HG03520 (cell line): ENCODE measurements around the gene CCNL2.
"Not testable (repeated sequence)": the region's sequence is repeated elsewhere in the genome, so short reads cannot be mapped to it uniquely, and the experiment has no call there.

Source experiments
- ATAC-seq: cut with Tn5 transposase; IDR thresholded peaks from one replicate; pipeline ENCODE4 v1.9.1; 2021; ENCODE audit warnings: mild to moderate bottlenecking, moderate library complexity; ENCODE audit not compliant: unreplicated experiment

The CCNL2 gene

DNA sequence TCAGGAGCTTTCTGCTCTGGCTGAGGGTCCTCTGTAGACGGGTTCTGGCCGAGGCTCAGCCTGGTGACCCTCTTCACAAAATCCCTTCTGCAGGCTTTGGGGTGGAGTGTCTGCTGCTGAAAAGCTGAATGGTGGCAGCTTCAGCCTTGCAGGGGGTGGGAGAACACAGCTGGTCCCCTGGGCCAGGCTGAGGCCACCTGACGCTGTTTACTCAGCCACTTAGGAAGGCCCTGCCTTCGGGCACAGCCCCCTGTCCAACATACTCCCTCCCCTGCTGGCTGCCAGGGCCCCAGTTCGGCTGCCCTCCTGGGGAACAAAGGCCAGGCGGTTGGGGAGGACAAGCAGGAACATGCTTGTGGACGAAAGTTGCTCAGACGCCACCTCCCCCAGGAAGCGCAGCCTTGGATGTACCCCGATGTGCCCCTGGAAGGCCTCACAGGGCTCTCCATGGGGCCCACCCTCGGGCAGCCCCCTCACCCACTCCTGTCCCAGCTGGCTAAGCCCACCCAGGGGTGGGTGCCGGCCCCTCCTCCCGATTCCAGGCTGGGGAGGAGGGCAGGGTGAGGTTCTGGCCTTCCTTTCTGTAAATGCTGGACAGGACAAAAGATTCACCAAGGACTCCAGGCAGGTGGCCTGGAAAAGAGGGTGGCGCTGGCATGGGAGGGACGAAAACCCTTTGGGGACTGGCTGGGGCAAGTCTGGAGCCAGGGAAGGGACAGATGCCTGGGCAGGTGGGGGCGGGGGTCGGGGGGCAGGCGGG is 22.2 kb upstream of the CCNL2 start, which contains the start of gene ANKRD65:
Gene ANKRD65, minus strand, starts transcription at position 130 of the 760 bp plus-strand sequence. CDS start 271 bp downstream, outside the sequence.
- ATAC-seq = no peak

- no peak for ATAC-seq
Observed at GRCh38 chr1:1420654-1421141, 21.6 kb upstream of the CCNL2 start.

GRCh38 chr1:1419813-1420653 is 20.9 kb upstream of the CCNL2 start:
- no peak for ATAC-seq

DNA sequence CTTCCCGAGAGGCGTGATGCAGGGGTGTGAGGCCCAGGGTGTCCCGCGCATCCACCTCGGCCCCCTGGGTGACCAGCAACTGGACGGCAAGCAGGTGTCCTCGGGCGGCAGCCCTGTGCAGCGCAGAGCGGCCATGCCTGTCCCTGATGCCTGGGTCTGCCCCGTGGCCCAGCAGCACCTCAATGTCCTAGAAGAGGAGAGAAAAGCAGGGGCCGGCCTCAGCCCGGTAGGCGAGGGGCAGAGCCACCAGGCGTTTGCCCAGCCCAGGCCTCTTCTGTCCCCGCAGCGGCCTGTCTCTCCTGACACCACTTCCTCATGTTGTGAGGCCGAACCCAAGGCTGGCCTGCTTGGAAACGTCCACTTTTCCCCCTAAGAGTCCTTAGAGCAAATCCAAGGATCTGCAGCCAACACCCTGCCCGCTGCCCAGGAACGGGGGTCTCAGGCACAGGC is 20.3 kb upstream of the CCNL2 start:
- ATAC-seq = no peak

GRCh38 chr1:1418464-1419362 is 19.6 kb upstream of the CCNL2 start:
- no peak for ATAC-seq

- ATAC-seq = not testable (repeated sequence)
Observed at GRCh38 chr1:1417825-1418463, 18.8 kb upstream of the CCNL2 start.

DNA sequence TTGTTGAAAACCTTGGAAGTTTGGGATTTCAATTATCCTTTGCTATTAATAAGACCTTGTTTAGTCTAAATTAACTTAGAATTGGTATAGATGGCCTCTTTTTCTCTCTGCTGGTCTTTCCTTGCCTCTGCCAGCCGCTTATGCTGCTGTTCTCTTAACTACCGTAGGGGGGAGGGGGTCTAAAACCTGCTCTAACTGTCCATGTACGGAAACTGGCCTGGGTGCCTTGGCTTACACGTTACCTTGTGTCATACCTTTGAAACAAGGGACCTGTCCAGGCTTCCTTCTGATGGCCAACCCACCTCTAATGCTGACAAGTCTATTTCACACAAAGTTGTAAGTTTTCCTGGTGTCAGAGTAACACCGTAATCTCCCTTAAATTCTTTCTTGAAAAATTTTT is 18.3 kb upstream of the CCNL2 start:
- not testable (repeated sequence) for ATAC-seq

- ATAC-seq = no peak
Observed at GRCh38 chr1:1415751-1416150, 16.6 kb upstream of the CCNL2 start.

DNA sequence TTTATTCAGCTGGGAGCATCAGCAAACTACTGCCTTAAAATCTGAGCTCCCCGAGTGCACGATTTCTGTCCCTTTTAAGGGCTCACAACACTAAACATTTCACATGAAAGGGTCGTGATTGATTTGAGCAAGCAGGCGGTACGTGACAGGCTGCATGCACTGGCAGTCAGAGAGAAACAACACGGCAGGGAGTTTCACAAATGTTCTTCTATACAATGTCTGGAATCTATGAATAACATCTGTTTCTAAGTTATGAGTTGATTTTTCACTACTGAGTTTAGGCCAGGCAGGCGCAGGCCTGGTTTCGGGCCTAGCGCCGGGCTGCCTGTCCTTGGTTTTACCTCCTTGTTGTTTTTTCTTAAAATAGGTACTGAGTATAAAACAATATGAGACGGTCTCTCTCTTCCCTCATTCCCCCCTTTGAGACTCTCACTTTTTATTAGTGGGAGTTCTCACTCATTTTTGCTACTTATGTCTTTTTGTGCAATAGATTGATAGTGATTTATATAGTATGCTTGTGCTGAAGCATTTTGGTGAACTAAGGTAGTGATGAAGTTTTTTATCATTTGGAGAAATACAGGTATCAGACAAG is 13.3 kb upstream of the CCNL2 start:
- not testable (repeated sequence) for ATAC-seq

DNA sequence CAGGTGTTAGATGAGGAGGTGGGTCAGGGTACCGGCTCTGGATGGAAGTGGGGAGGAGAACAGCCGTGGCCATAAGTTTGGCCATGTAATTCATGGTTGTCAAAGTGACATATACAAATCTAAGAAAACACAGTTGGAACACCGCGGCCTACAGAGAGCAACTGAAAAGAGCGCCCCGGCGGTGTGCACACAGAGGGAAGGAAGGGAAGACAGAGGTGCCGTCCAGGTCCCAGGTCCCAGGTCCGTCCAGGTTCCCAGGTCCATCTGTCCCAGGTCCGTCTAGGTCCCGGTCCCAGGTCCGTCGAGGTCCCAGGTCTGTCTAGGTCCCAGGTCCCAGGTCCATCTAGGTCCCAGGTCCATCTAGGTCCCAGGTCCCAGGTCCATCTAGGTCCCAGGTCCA is 12.5 kb upstream of the CCNL2 start:
- no peak for ATAC-seq

DNA sequence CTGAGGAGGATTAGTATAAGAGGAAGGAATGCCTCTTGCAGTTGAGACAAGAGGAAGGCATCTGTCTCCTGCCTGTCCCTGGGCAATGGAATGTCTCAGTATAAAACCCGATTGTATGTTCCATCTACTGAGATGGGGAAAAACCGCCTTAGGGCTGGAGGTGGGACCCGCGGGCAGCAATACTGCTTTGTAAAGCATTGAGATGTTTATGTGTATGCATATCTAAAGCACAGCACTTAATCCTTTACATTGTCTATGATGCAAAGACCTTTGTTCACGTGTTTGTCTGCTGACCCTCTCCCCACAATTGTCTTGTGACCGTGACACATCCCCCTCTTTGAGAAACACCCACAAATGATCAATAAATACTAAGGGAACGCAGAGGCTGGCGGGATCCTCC is 11.1 kb upstream of the CCNL2 start:
- not testable (repeated sequence) for ATAC-seq

- ATAC-seq = peak; percentile 9
Observed at GRCh38 chr1:1407636-1408318, 8.6 kb upstream of the CCNL2 start.

- peak; percentile 92 for ATAC-seq
Observed at GRCh38 chr1:1406821-1407635, 7.9 kb upstream of the CCNL2 start, which contains the start of gene MRPL20. TSS of gene MRPL20 (minus strand) at chr1:1407293. CDS start at chr1:1407217, 76 bp downstream.

DNA sequence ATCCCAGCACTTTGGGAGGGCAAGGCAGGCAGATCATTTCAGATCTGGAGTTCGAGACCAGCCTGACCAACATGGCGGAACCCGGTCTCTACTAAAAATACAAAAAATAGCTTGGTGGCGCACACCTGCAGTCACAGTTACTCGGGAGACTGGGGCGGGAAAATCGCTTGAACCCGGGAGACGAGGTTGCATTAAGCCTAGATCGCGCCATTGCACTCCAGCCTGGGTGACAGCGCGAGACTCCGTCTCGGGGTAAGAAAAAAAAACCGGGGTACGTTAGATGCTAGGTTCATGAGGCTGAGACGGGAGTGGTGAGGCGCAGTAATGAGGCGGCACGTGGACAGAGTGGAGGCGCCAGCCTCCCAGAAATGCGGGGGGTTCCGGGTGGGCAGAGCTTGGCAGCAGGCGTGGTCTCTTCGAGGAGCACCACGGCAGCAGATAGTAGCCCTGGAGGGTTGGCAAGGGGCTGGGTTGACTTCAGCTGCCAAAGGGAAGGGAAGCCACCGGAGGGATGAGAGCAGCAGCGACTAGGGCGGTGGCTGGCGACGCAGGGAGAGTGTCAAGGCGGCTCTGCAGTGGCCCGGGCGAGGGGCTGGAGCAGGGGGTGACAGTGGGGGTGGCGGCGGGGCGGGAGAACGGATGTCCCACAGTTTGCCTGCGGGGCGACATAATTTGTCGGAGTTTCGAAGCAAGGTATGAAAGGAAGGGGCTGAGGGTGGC is 7.1 kb upstream of the CCNL2 start:
- no peak for ATAC-seq

GRCh38 chr1:1403653-1404052 is 4.5 kb upstream of the CCNL2 start:
- no peak for ATAC-seq

DNA sequence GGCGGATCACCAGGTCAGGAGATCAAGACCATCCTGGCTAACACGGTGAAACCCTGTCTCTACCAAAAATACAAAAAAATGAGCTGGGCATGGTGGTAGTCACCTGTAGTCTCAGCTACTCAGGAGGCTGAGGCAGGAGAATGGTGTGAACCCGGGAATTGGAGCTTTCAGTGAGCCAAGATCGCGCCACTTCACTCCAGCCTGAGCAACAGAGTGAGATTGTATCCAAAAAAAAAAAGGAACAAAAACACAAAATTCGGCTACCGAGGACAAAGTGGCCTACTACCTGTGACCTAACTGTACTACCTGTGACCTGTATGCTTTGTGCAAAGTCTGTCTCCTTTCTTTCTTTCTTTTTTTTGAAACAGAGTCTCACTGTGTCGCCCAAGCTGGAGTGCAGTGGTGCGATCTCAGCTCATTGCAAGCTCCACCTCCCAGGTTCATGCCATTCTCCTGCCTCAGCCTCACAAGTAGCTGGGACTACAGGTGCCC is 3.8 kb upstream of the CCNL2 start:
- not testable (repeated sequence) for ATAC-seq
